Measurements from ENCODE around the gene ARHGAP21. TPM values are rescaled to one million over a fixed set of nuclear protein-coding genes. Genes with fewer than 3 reads are reported as not detected.

The ARHGAP21 gene
- total RNA-seq, 4 donors from 2014 or later, result 83.2 to 118 (median 86.3) TPM

DNA sequence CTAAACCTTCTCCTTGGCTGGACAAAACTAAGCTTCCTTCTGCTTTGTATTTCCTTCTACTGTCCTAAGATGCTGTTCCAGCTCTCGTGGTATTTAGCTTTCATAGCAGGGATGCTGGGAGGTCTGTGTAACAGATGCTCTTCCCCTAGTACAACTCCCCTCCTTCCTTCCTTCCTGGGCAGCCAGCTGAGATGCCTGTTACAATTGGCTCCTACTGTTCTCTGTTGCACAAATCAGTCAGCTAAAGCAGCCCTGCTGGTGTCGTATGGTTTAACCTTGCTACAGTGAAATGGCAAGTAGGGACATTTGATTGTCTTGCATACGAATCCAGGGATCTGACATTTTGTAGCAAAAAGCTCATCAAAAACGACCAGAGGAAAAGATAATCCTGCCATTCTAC lies 143.8 kb downstream of the ARHGAP21 start:
- H3K36me3 ChIP-seq, result peaks cover 0 to 6% of the 10 kb centered on the region in 2 donors
- no peak for TF ChIP-seq POLR2A (IDR thresholded peaks at IDR 0.05)
- TF ChIP-seq, protein P1, sequence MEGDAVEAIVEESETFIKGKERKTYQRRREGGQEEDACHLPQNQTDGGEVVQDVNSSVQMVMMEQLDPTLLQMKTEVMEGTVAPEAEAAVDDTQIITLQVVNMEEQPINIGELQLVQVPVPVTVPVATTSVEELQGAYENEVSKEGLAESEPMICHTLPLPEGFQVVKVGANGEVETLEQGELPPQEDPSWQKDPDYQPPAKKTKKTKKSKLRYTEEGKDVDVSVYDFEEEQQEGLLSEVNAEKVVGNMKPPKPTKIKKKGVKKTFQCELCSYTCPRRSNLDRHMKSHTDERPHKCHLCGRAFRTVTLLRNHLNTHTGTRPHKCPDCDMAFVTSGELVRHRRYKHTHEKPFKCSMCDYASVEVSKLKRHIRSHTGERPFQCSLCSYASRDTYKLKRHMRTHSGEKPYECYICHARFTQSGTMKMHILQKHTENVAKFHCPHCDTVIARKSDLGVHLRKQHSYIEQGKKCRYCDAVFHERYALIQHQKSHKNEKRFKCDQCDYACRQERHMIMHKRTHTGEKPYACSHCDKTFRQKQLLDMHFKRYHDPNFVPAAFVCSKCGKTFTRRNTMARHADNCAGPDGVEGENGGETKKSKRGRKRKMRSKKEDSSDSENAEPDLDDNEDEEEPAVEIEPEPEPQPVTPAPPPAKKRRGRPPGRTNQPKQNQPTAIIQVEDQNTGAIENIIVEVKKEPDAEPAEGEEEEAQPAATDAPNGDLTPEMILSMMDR (IDR thresholded peaks at IDR 0.05), result no peak
- no peak overlapping the region for H3K27ac ChIP-seq
- H3K27me3 ChIP-seq, result no peaks in the 10 kb centered on the region
- no peaks in the 10 kb centered on the region for H3K9me3 ChIP-seq
- H3K4me1 ChIP-seq, result no peaks in the 10 kb centered on the region
- DNase-seq, result no peak
- no peak overlapping the region for H3K4me3 ChIP-seq (replicated peaks in 1 of 3)
- WGBS, 2 donors, result 70 to 79% methylated on average over 4 of the region's 4 CpGs
- intact Hi-C loops (cut with DNase I), result no loop called here

DNA sequence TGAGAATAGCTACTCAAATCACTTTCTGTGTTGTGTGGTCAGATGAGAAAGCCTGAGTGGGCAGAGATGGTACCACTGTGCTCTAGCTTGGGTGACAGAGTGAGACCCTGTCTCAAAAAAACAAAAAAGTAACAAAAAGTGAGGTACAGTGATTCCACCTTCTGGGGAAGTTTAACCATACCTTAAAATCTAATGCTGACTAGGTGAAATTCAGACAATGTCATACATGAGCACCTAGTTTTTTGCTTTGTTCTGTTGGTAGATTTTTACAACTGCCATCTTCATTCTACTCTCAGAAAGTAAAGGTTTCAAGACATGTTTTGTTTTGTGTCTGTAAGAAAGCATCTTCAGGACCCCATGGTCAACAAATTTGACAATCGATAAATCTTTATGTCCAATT lies 144.2 kb downstream of the ARHGAP21 start:
- 97 to 98% methylated on average over 1 of the region's 1 CpG for WGBS, 2 donors

DNA sequence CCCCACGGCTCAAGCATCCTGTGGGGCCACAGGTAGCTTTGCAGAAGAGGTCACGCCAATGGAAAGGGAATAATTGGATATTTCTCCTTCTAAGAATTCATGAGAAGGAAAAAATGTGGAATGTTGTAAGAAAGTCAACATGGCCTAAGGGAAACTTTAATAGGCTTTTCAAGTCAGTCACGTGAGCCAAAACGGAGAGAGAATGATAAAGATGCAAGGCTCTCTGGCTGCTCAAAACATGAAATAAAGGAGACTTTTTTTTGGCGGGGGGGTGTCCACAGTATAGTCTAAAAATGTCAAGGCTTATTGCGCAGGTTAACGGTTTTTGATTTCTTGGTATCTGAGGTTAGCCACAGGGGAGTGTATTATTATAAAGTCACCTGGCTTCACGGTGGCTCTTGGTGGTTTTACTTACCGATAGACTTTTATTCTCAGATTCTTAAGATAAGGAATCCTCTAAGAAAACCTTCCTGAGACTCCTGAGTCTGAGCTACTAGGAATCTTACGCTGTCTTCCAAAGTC lies 148.1 kb downstream of the ARHGAP21 start:
- H3K4me1 ChIP-seq, result no peaks in the 10 kb centered on the region
- WGBS, 2 donors, result 72 to 74% methylated on average over 10 of the region's 10 CpGs
- no peak for DNase-seq
- intact Hi-C loops (cut with DNase I), result no loop called here
- TF ChIP-seq, protein P1 (IDR thresholded peaks at IDR 0.05), result no peak
- no peak for TF ChIP-seq POLR2A (IDR thresholded peaks at IDR 0.05)
- H3K9me3 ChIP-seq, result no peaks in the 10 kb centered on the region
- no peak overlapping the region for H3K27ac ChIP-seq
- no peaks in the 10 kb centered on the region for H3K36me3 ChIP-seq
- no peak overlapping the region for H3K4me3 ChIP-seq (replicated peaks in 1 of 3)
- H3K27me3 ChIP-seq, result no peaks in the 10 kb centered on the region

More for the DNA sequence above, 144.2 kb downstream of the ARHGAP21 start:
- H3K36me3 ChIP-seq, result peaks cover 0 to 1% of the 10 kb centered on the region in 2 donors
- TF ChIP-seq, protein P1 (IDR thresholded peaks at IDR 0.05), result no peak
- no peak for TF ChIP-seq POLR2A (IDR thresholded peaks at IDR 0.05)
- DNase-seq, result no peak
- H3K27ac ChIP-seq, result no peak overlapping the region
- H3K4me1 ChIP-seq, result no peaks in the 10 kb centered on the region
- intact Hi-C loops (cut with DNase I), result no loop called here
- H3K9me3 ChIP-seq, result no peaks in the 10 kb centered on the region
- H3K4me3 ChIP-seq (replicated peaks in 1 of 3), result no peak overlapping the region
- no peaks in the 10 kb centered on the region for H3K27me3 ChIP-seq

DNA sequence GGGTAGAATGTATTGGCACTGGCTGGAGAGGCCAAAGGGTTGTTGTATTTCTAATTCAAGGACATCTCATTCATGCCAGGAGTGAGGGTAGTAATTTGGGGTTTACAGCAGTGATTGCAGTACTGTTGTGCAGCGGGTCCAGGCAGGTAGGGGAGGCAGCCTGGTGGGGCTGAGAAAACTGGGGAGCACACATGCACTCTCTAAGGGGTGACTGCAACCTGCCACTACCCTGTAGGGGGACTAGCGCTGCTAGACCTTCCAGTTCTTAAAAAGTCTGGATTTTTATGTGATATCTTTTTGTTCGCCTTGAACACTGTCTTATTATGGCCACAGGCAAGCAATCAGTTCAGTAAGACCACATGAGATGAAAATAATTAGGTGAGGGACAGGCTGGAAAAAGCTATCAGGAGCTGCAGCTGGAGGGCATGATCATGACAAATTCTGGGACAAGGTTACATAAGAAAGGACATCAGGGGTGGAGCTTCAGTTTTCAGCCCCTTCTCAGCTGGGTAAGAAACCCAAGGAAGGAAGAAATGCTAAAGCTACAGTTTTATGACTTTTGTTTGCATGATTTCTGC lies 149.0 kb downstream of the ARHGAP21 start:
- no peaks in the 10 kb centered on the region for H3K36me3 ChIP-seq
- WGBS, 2 donors, result 91 to 94% methylated on average over 3 of the region's 3 CpGs
- H3K4me1 ChIP-seq, result no peaks in the 10 kb centered on the region
- no peak overlapping the region for H3K4me3 ChIP-seq (replicated peaks in 1 of 3)
- no peak overlapping the region for H3K27ac ChIP-seq
- no peak for TF ChIP-seq POLR2A (IDR thresholded peaks at IDR 0.05)
- TF ChIP-seq, protein P1 (IDR thresholded peaks at IDR 0.05), result no peak
- no peaks in the 10 kb centered on the region for H3K9me3 ChIP-seq
- no peaks in the 10 kb centered on the region for H3K27me3 ChIP-seq
- DNase-seq, result no peak
- intact Hi-C loops (cut with DNase I), result no loop called here

DNA sequence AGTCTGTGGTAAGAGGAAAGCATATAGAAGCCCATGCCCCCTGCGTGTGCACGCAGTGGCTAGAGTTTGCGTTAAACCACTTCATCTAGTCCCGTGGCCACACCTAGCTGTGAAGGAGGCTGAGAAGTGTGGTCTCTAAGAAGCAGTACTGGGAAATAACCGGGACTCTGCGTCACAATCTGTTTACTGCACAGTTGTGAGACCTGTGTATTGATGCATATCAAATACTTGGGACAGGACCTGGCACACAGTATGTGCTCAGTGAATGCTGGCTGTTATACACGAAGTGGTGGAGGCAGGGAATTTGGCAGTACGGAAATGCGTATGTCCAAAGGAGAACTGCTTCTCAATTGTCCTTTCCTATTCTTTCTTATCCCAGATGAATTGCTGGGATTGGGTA lies 149.5 kb downstream of the ARHGAP21 start:
- intact Hi-C loops (cut with DNase I), result no loop called here
- Histone ChIP-seq H3K4me3 (replicated peaks in 1 of 3) (no peak overlapping the region), H3K4me1 (no peaks in the 10 kb centered on the region), H3K27ac (no peak overlapping the region), H3K36me3 (no peaks in the 10 kb centered on the region), H3K27me3 (no peaks in the 10 kb centered on the region), H3K9me3 (no peaks in the 10 kb centered on the region)
- no peak for DNase-seq
- TF ChIP-seq, protein P1 (IDR thresholded peaks at IDR 0.05), result no peak
- TF ChIP-seq POLR2A (IDR thresholded peaks at IDR 0.05), result no peak
- WGBS, 2 donors, result 71 to 77% methylated on average over 9 of the region's 9 CpGs

Data from thyroid gland (tissue), 4 donors.